Liver (tissue), 3 donors: ENCODE data around the gene FOLR1.

ENCODE experiments used
- ATF3 ChIP-seq: IDR thresholded peaks from 2 replicates; pipeline ENCODE4 v1.6.1; 2016; ENCODE audit warnings: antibody characterized with exemption
- CTCF ChIP-seq: fragments of 150-350 bp; IDR thresholded peaks from 2 replicates; pipeline ENCODE4 v1.5.1; 2017; ENCODE audit warnings: improper control_type of control experiment, low read depth, low read length; ENCODE audit not compliant: missing input control
- EGR1 ChIP-seq, 2 donors: IDR thresholded peaks; 2 replicates each; pipeline ENCODE4 v1.6.1; 2016 to 2018; ENCODE audit warnings: antibody characterized with exemption in 2 of 2, low read depth in 2 of 2
- GABPA ChIP-seq, 2 donors: IDR thresholded peaks in 1 of 2; conservative IDR thresholded peaks in 1 of 2; 2 replicates each; pipeline ENCODE4 v1.6.1; 2016; ENCODE audit warnings: antibody characterized with exemption in 2 of 2, mild to moderate bottlenecking in 1 of 2, moderate library complexity in 1 of 2
- HNF4A ChIP-seq, 2 donors: conservative IDR thresholded peaks; 2 replicates each; pipeline ENCODE4 v1.6.1; 2016; ENCODE audit warnings: antibody characterized with exemption in 2 of 2, mild to moderate bottlenecking in 2 of 2
- JUND ChIP-seq, 2 donors: IDR thresholded peaks; 2 replicates each; pipeline ENCODE4 v1.6.1; 2016; ENCODE audit warnings: antibody characterized with exemption in 2 of 2
- RAD21 ChIP-seq, 2 donors: IDR thresholded peaks; 2 replicates each; pipeline ENCODE4 v1.6.1; 2016; ENCODE audit warnings: antibody characterized with exemption in 2 of 2, mild to moderate bottlenecking in 2 of 2
- REST ChIP-seq: IDR thresholded peaks from 2 replicates; pipeline ENCODE4 v1.6.1; 2016; ENCODE audit warnings: antibody characterized with exemption, mild to moderate bottlenecking
- RXRA ChIP-seq, 2 donors: IDR thresholded peaks; 2 replicates each; pipeline ENCODE4 v1.6.1; 2017 to 2018; ENCODE audit warnings: antibody characterized with exemption in 2 of 2, mild to moderate bottlenecking in 1 of 2
- SP1 ChIP-seq: IDR thresholded peaks from 2 replicates; pipeline ENCODE4 v1.6.1; 2018; ENCODE audit warnings: antibody characterized with exemption, mild to moderate bottlenecking
- TAF1 ChIP-seq: conservative IDR thresholded peaks from 2 replicates; pipeline ENCODE4 v1.6.1; 2016; ENCODE audit warnings: antibody characterized with exemption, mild to moderate bottlenecking
- YY1 ChIP-seq: IDR thresholded peaks from 2 replicates; pipeline ENCODE4 v1.6.1; 2016; ENCODE audit warnings: antibody characterized with exemption, mild to moderate bottlenecking
- ZBTB33 ChIP-seq: IDR thresholded peaks from 2 replicates; pipeline ENCODE4 v1.6.1; 2016; ENCODE audit warnings: antibody characterized with exemption
- donor health status: healthy.
- donor health status: healthy.

- TF ChIP-seq EGR1 (IDR thresholded peaks at IDR 0.05; ENCODE audit: low read depth in 2 of 2) (no peak), CTCF (no peak), TAF1 (no peak), SP1 (no peak), REST (no peak), ZBTB33 (no peak), JUND (IDR thresholded peaks at IDR 0.05) (no peak), YY1 (no peak), HNF4A (conservative IDR thresholded peaks at IDR 0.05) (no peak), RXRA (IDR thresholded peaks at IDR 0.05) (no peak), GABPA (IDR thresholded peaks at IDR 0.05 in 1 of 2, conservative IDR thresholded peaks at IDR 0.05 in 1 of 2) (no peak), RAD21 (IDR thresholded peaks at IDR 0.05) (no peak), ATF3 (no peak)
Observed at GRCh38 chr11:72236083-72236697, 44.2 kb downstream of the FOLR1 start.
